GM12892 (cell line): ENCODE measurements around the gene CERS2.

Source experiments
- POLR2A ChIP-seq: IDR thresholded peaks from 2 replicates; pipeline ENCODE4 v1.6.1; 2011; ENCODE audit warnings: low read depth, low read length, control low read depth
- POLR2AphosphoS5 ChIP-seq: IDR thresholded peaks from 2 replicates; pipeline ENCODE4 v1.6.1; 2011; ENCODE audit warnings: low read depth, low read length, control low read depth
- TAF1 ChIP-seq: IDR thresholded peaks from 2 replicates; pipeline ENCODE4 v1.6.1; 2011; ENCODE audit warnings: low read depth, mild to moderate bottlenecking, control low read depth, low read length, borderline replicate concordance

DNA sequence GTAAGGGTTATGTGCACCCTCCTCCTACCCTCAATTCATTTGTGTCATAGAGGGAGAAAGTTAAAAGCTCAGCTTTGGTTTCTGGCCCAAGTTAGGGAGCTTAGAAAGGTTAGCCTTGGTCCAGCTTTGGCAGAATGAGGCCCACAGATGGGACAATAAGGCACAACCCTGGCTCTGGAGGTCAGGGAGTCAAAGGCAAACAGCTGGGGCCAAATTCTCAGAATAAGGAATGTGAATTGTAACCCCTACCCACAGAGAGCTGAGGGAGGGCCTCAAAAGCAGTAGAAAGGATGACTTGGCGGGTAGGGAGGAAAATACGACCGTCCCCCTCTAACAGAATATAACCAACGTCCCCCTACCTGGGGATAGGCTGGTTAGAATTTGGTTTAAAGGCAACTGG is 9.0 kb downstream of the CERS2 start:
- TF ChIP-seq POLR2AphosphoS5 (no peak), POLR2A (no peak), TAF1 (no peak)
